Epidermal melanocyte (primary cell): ENCODE measurements around the gene ADH4.
A peak's percentile ranks its signal among the peaks of the same experiment; 100 is the strongest.
"Not testable (repeated sequence)": the region's sequence is repeated elsewhere in the genome, so short reads cannot be mapped to it uniquely, and the experiment has no call there.

Experiments used
- DNase-seq: peaks from one replicate; pipeline ENCODE4 v3.0.0; 2011; ENCODE audit warnings: low spot score; ENCODE audit not compliant: insufficient read length

The ADH4 gene

DNA sequence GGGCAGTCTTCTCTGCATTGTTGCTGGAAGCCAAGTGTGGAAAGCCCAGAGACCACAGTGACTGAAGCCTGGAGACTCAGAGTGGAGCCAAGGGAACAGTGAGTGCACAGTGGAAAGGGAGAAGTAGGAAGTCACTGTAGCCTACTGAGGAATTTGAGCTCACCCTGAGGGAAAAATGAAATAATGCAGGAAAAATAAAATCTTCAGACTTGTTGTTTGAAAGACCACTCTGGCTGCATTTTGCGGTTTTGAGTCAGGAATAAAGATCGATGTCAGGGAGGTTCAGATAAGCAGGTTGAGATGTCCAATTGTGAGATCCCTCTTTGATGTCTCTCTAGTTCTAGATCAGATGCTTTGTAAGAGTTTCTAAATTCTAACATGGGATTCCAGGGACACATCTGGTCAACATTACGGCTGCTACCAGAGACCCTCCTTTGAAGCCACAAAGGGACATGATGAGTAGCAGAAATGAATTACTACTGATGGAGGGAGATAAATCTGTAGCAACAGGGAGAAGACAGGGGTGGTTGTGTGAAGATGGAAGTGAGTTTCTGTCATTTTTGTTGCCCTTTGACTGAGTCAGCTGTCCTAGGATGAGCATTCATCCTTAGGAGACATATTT, 8.4 kb downstream of the ADH4 start:
- DNase-seq, result no peak

DNA sequence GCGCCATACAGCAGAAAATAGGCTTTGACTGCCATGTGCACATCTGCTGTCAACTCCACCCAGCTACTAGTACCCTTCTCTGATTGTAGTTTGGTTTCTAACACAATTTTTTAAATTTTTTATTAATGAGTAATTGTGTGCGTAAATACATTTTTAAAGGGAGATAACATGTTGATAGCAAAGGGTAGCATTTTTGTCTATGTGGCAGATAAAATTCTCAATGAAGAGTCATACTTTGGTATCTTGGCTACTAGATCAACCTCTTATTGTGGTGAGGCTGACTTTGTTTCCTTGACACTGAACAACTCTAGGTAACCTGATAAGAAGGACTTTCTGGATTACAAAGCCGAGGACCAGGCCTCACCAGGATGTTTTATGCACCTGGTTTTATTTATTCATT, 9.5 kb downstream of the ADH4 start:
- DNase-seq, result no peak

DNA sequence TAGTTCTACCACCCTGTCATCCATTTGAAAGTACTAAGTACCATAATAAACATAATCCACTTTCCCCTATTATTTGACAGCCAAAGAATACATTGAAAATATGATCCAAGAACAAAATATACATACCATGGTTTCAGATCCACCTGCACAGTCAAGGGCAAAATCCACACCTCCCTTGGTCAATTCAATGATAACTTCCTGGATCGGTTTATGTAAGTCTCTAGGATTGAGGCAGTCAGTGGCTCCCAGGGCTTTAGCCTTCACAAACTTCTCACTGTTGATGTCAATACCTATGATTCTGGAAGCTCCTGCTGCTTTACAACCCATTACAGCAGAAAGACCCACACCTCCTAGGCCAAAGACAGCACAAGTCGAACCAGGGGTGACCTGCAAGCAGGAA, 12.7 kb downstream of the ADH4 start:
- no peak for DNase-seq

DNA sequence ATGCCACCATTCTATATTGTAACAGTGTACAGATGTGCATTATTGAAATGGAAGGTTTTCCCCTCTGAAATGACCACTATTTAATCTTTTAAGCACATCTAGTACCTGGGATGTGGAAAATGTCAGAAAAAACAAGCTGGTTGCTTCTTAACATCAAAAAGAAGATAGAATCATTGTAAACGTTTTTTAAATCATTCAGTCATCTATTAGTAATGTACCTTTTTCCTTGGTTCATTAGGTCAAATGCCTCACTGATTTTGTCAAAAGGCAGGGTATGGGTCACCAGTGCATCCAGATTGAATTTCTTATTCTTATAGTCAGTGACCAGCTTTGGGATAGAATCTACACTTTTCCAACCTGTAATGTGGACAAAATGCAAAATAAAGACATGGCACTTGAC, 17.7 kb downstream of the ADH4 start:
- no peak for DNase-seq

DNA sequence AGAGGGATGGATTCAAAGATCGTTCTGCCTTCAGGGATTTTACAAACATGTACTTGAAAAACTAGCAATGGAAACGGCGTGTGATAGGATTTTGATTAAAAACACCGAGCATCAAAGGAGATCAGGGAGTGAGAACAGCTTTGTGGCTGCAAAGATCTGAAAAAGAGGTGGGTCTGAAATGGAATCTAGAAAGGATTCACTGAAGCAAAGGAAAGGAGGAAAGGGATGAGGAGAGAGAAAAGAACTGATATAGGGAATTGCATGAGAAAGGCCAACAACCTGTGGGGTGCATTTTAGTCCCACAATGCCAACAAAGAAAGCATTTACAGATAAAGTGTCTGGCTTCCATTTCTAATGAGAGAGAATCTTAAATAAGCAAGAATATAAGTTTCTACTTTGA, 23.1 kb downstream of the ADH4 start:
- no peak for DNase-seq

DNA sequence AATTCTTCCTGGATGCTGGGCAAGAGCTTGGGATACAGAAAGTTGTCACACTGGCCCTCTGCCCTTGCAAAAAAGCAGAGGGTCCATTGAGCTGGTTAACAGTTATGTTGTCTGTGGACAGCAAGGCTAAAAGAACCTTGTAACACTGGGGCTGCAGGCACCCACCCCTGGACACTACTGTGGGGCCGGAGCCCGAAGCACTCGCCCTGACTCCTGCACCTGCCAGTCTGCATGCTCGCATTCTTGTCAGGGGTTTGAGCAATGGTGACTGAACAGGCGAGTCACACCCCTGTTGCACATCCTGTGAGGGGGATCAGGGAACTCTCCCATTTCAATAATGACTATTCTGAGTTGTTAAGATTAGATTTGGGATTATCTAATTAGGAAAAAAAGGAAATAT, 23.6 kb downstream of the ADH4 start:
- DNase-seq, result no peak

DNA sequence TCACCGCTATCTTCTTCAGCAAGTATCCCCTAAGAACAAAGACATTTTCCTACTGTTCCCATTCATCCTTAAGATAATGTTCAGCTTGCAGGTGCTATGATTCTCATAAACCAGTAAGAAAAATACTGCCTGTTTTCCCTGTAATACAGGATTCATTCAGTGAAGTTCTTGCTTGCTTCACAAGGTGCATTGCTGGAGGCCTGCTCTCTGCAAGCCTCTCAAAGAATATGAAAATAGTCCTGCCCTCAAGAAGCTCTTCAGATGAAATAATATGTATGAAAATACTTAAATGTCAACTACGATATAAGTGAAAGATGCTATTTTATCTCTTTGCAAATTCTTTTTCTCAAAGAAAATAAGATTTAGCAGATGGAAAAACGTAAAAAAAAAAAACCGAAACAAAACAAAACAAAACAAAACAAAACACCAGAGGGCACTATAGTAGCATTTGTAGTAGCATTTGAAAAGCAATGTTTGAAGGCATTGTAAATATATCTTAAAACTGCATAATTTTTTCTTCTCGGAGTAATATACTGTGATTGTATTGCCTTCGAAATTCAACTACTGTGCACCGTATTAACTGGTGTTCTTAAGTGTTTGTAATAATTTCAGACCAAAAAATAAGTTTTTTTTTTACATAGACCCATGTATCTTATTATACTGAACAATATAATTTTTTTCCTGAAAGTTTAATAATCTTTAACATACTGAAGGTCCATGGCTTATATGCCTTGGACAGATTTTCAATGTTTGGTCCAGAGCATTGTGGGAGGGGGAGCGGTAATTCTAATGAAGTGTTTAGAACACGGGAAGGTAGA, 26.0 kb downstream of the ADH4 start:
- DNase-seq, result no peak

DNA sequence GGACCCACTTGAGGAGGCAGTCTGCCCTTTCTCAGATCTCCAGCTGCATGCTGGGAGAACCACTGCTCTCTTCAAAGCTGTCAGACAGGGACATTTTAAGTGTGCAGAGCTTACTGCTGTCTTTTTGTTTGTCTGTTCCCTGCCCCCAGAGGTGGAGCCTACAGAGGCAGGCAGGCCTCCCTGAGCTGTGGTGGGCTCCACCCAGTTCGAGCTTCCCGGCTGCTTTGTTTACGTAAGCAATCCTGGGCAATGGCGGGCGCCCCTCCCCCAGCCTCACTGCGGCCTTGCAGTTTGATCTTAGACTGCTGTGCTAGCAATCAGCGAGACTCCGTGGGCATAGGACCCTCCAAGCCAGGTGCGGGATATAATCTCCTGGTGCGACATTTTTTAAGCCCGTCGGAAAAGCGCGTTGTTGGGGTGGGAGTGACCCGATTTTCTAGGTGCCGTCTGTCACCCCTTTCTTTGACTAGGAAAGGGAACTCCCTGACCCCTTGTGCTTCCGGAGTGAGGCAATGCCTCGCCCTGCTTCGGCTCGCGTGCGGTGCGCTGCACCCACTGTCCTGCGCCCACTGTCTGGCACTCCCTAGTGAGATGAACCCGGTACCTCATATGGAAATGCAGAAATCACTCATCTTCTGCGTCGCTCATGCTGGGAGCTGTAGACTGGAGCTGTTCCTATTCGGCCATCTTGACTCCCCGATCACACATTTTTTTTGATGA, 26.8 kb downstream of the ADH4 start:
- not testable (repeated sequence) for DNase-seq

DNA sequence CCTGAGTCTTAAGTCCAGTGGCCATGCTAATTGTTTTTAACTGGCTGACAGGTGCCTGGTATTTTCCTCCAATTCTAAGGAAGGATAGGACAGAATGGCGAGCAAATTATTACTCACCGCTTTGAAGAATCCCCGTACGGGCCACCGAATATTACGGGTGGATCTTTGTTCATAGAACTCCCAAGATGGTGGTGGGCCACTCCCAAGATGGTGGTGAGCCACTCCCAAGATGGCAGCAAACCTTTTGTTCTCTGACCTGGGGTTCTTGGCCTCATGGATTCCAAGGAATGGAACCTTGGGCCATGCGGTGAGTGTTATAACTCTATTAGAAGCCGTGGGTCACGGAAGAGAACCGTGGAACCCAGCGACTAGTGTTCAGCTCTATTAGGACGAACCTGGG, 34.8 kb downstream of the ADH4 start:
- not testable (repeated sequence) for DNase-seq

DNA sequence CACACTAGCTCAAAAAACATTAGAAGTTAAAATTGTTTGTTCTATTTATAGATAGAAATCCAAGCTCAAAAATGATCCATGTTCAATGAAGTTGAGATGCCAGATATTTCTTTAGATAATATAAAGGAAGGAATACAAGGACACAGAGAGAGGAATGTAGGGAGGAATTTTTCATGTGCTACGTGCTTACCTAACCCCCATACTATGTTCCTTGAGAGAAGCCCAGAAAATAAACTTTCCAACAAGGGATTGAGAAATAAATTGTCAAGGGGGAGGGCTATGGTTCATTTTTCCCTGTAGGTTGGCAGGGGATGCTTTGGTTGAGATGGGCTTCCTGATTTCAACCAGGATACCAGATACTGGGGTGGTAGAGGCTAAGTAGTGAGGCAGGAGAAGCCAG, 39.9 kb downstream of the ADH4 start:
- no peak for DNase-seq

DNA sequence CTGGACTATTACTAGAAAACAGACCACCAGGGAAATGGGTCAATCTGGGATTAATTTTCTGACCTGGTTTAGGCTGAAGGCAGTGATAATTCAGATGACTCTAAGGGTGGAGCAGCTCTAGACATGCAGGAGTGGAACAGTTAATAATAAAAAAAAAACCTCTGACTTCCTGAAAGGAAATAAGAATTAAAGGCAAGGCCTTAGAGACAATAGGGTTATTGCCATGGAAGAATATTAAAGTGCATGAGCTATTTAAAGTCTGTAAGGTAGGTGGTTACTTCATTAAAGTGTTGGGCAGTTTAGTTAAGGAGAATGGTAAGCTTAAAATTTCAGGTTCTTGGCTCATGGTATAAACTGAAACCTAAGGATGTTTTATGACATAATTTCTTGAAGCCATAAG, 40.9 kb downstream of the ADH4 start:
- no peak for DNase-seq

DNA sequence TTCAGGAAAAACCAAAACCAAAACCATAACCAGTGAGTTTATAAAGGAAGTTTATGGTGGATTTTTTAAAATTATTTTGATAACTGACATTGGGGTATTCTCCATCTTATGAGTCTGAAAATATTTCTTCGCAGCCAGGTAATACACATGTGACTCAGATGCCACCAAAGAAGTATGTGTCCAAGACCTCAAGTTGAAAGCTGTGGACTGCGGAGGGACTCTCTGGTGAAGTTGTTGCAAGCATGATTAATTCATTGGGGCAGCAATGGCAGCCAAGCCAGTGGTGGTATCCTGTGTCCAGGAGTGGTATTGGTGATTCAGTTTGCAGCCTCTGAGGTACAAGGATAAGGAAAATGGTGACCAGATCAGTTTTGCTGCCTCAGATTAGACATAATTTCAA, 41.5 kb downstream of the ADH4 start:
- no peak for DNase-seq

DNA sequence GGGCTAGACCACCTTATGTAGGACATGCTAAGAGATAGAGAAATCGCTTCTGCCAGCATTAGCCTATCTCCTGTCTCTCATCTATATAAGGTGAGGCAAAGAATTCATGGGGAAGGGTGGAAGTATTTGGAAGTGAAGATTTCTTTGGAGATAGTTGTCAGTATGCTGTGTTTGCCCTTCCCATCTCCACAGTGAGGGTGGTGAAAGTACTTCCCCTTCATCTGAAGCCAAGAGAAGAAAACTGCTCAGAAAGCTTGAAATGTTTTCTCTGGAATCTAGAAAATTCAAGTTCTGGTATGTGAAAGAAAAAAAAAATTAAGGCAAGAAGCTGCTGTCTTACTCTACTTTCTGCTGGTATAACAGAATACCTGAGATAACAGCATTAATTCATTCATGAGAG, 43.2 kb downstream of the ADH4 start:
- DNase-seq, result no peak

DNA sequence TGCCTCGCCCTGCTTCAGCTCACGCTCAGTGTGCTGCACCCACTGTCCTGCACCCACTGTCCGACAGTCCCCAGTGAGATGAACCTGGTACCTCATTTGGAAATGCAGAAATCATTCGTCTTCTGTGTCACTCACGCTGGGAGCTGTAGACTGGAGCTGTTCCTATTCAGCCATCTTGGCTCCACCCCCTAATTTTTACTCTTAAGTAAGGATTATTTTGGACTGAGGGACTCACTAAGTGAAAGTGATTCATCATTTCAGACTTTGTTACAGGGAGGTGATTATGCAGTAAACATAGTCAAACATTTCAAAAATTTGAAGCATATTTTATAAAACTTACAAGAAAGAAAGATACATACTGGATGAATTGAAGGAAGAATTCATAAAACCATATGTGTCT, 44.3 kb downstream of the ADH4 start:
- DNase-seq, result not testable (repeated sequence)

DNA sequence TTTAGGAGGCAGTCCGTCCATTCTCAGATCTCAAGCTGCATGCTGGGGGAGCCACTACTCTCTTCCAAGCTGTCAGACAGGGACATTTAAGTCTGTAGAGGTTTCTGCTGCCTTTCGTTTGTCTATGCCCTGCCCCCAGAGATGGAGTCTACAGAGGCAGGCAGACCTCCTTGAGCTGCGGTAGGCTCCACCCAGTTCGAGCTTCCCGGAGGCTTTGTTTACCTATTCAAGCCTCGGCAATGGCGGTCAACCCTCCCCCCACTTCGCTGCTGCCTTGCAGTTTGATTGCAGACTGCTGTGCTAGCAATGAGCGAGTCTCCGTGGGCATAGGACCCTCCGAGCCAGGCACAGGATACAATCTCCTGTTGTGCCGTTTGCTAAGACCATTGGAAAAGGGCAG, 44.8 kb downstream of the ADH4 start:
- DNase-seq, result no peak

DNA sequence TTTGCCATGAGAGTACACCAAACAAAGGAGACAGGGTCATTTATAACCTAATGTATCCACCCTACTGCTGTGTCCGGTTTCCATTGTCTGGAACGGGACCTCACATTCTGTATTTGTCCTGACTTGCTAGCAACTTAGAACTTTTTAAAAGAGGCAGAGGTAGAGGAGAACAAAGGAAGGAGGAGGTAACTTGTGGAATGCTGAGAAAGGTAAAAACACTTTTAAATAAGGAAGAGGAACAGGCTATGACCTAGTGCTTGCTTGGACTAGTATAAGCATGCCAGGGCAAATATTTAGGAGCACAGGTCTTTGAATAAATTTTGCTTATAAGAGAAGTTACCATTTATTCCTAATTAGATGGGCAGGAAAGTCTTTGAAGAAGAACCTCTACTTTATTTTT, 52.3 kb downstream of the ADH4 start:
- DNase-seq, result not testable (repeated sequence)

DNA sequence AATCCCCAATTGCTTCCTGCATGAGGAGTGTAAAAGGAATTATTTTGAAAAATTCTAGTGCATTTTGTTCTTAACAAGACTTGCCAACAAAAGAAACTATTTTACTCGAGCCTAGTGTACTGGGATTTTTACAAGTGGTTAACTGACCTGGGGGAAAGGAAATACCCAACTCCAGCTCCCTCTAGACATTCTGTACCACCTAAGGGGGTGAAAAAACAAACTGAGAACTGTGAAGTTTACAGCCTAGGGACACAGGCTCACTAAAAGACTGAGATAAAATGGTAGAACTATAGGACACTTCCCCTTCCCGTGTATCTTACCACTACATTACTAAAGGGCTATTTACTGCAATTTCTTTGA, 52.9 kb downstream of the ADH4 start:
- DNase-seq, result no peak

DNA sequence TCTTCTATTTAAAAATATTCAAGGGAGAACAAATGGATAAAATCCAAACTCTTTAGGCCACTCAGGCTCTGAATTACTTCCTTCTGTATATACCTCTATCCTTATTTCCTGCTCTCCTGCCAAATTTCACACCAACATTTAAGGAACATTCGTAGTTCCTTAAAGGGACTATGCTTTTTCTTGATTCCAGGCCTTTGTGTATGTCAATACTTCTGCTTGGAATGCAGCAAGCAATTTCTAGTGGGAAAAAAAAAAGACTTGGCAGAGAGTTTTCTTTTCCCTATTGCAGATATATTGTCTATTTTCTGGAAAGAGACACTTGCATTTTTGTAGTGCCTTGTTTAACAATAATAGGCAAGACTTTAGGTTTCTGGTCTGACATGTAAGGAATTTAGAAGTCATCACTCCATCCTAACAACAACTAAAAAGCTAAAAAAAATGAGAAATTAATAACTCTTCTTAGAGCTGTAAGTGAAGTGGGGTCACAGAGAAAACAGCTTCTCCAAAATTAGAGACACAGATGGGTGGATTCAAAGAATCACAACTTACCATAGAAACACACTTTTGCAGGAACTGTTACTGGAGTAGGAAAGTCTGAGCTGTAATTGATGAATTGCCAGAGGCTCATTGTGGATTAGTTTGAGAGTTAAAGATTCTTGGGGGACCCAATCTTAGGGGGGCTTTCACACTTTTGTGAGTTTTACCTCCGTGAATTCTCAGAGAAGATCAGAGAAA, 53.4 kb downstream of the ADH4 start:
- DNase-seq, result no peak

DNA sequence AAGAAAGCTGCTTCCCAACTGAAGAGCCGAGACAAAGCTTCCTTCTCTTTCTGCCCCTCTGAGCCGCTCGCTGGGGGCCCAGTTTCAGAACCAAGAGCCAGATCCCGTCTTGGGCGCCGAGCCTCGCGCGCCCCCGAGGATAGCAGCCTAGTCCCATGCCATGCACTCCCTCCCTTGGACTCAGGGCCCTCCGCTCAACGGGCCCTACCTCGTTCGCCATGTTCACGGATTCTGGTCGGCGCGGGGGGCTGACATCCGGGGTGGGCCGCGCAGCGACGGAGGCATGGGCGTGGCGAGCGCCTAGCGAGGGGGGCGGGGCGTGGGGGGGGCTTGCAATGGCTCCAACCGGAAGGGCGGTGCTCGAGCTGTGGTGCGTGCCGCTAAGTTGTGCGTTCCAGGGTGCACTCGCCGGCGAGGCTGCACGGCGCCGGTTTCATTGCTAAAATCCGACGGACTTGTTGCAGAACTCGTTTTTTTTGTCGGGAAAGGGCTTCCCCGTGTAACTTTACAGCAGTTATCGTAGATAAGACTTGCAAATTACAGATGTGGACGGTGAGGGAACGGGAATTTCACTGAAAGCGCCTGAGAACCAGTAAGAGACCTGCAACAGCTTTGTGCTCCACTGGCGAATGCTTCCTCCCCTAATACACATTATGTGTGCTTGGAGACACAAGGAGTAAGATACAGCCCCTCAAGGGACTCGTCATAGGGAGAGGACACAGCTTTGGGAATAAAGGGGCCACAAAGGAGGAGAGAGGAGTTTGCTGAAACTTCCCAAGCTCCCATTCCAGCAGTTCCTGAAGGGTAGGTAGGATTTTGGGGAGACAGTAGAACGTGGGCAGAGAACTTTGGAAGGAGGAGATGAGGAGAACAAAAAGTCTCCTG, 55.4 kb downstream of the ADH4 start, which contains the start of gene ADH5:
ADH5 (minus strand) TSS at position 308 of the 885 bp plus-strand sequence; CDS start at position 220, 88 bp downstream.
- peak; percentile 73 for DNase-seq

DNA sequence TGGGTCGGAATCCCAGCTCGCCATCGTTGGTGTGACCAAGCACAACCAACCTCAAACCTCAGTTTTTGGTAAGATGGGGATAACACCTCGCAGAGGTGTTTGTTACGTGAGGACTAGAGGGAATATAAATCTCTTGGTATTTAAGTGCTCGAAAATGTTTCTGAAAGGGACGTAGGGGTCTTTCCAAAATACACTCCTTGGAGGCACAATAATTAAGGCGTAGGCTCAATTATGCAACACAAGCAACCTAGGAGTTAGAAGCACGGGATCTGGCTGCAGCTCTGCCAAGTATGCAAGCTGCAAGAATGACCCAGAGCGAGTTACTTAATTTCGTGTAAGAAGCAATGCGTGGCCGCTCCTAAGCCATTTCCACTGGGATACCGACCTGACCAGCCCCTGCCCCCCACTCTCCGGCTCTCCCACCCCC, 56.1 kb downstream of the ADH4 start:
- peak; percentile 57 for DNase-seq

DNA sequence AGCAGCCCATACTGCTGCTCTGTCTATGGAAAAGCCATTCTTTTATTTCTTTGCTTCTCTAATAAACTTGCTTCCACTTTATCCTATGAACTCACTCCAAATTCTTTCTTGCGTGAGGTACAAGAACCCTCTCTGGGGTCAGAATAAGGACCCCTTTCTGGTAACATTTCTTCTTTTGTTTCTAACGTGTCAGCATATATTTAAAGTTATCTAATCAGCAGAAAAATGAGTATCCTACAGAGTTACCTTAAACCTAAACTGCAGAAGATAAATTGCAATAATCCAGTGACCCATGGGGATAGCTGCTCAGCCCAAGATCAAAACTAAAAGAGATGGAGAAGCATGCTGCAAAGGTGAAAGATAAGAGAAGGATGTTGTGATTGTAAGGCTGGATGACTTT, 59.5 kb downstream of the ADH4 start:
- DNase-seq, result no peak
